ENCODE results near the gene MAMDC4. TPM values are rescaled to one million over a fixed set of nuclear protein-coding genes. Genes with fewer than 3 reads are reported as not detected.

MAMDC4 gene
- polyA plus RNA-seq, 3 donors, result 0.07 to 5.2 TPM; not detected in 1

- Histone ChIP-seq H3K27ac (ENCODE audit: low read depth in 1 of 2, low read length in 2 of 2) (no peak overlapping the region), H3K79me2 (ENCODE audit: insufficient read depth, low read length) (no peaks in the 10 kb centered on the region), H4K20me1 (ENCODE audit: insufficient read depth, low read length) (peaks cover 4% of the 10 kb centered on the region), H2AFZ (ENCODE audit: insufficient read depth, low read depth, low read length, poor library complexity, severe bottlenecking) (no peak overlapping the region), H3K9me3 (replicated peaks in 1 of 2; ENCODE audit: control insufficient read depth in 1 of 2, insufficient read depth in 1 of 2, low read length in 2 of 2) (no peaks in the 10 kb centered on the region), H3K27me3 (ENCODE audit: control insufficient read depth in 2 of 2, insufficient read depth in 2 of 2, low read length in 2 of 2) (no peaks in the 10 kb centered on the region), H3K4me3 (replicated peaks in 1 of 3; ENCODE audit: low read depth in 2 of 3, low read length in 3 of 3) (no peak overlapping the region), H3K4me1 (ENCODE audit: control insufficient read depth in 1 of 2, insufficient read depth in 2 of 2, low read length in 2 of 2) (no peaks in the 10 kb centered on the region), H3K4me2 (replicated peaks; ENCODE audit: extremely low read depth, low read length, poor library complexity, severe bottlenecking) (no peak overlapping the region), H3K36me3 (replicated peaks in 1 of 2; ENCODE audit: control insufficient read depth in 1 of 2, insufficient read depth in 2 of 2, low read length in 2 of 2) (peaks cover 78 to 95% of the 10 kb centered on the region in 2 donors), H3K9ac (ENCODE audit: insufficient read depth, low read length, poor library complexity, severe bottlenecking) (no peak overlapping the region)
- H3K9me3 Mint-ChIP-seq, result no peaks in the 10 kb centered on the region
- no peak overlapping the region for H3K27ac Mint-ChIP-seq
- H3K27me3 Mint-ChIP-seq (ENCODE audit: low read depth in 3 of 3), result peaks cover 0 to 2% (median 0%) of the 10 kb centered on the region in 3 donors
- TF ChIP-seq, protein P1, sequence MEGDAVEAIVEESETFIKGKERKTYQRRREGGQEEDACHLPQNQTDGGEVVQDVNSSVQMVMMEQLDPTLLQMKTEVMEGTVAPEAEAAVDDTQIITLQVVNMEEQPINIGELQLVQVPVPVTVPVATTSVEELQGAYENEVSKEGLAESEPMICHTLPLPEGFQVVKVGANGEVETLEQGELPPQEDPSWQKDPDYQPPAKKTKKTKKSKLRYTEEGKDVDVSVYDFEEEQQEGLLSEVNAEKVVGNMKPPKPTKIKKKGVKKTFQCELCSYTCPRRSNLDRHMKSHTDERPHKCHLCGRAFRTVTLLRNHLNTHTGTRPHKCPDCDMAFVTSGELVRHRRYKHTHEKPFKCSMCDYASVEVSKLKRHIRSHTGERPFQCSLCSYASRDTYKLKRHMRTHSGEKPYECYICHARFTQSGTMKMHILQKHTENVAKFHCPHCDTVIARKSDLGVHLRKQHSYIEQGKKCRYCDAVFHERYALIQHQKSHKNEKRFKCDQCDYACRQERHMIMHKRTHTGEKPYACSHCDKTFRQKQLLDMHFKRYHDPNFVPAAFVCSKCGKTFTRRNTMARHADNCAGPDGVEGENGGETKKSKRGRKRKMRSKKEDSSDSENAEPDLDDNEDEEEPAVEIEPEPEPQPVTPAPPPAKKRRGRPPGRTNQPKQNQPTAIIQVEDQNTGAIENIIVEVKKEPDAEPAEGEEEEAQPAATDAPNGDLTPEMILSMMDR (IDR thresholded peaks at IDR 0.05), result no peak
- no peaks in the 10 kb centered on the region for H3K4me1 Mint-ChIP-seq
- H3K4me3 Mint-ChIP-seq, result no peak overlapping the region
- no peak for DNase-seq
- peaks cover 57 to 89% of the 10 kb centered on the region in 2 donors for H3K36me3 Mint-ChIP-seq
- 98% methylated on average over 28 of the region's 31 CpGs for WGBS (ENCODE audit: insufficient coverage)
- intact Hi-C loops (cut with micrococcal nuclease), result no loop called here
These were observed 23.5 kb upstream of the MAMDC4 start for GRCh38 chr9:136828474-136829140.

- H3K4me3 Mint-ChIP-seq, result no peak overlapping the region
- peaks cover 74 to 92% of the 10 kb centered on the region in 2 donors for H3K36me3 ChIP-seq (replicated peaks in 1 of 2; ENCODE audit: control insufficient read depth in 1 of 2, insufficient read depth in 2 of 2, low read length in 2 of 2)
- H3K27me3 Mint-ChIP-seq (ENCODE audit: low read depth in 3 of 3), result peaks cover 0 to 2% (median 0%) of the 10 kb centered on the region in 3 donors
- no peaks in the 10 kb centered on the region for H3K4me1 ChIP-seq (ENCODE audit: control insufficient read depth in 1 of 2, insufficient read depth in 2 of 2, low read length in 2 of 2)
- no peaks in the 10 kb centered on the region for H3K4me1 Mint-ChIP-seq
- TF ChIP-seq, protein P1 (IDR thresholded peaks at IDR 0.05), result no peak
- H3K27ac ChIP-seq (ENCODE audit: low read depth in 1 of 2, low read length in 2 of 2), result no peak overlapping the region
- intact Hi-C loops (cut with micrococcal nuclease), result no loop called here
- no peak overlapping the region for H3K9ac ChIP-seq (ENCODE audit: insufficient read depth, low read length, poor library complexity, severe bottlenecking)
- H3K36me3 Mint-ChIP-seq, result peaks cover 55 to 88% of the 10 kb centered on the region in 2 donors
- no peaks in the 10 kb centered on the region for H3K9me3 ChIP-seq (replicated peaks in 1 of 2; ENCODE audit: control insufficient read depth in 1 of 2, insufficient read depth in 1 of 2, low read length in 2 of 2)
- no peak overlapping the region for H2AFZ ChIP-seq (ENCODE audit: insufficient read depth, low read depth, low read length, poor library complexity, severe bottlenecking)
- 99% methylated on average over 14 of the region's 14 CpGs for WGBS (ENCODE audit: insufficient coverage)
- no peak overlapping the region for H3K4me2 ChIP-seq (replicated peaks; ENCODE audit: extremely low read depth, low read length, poor library complexity, severe bottlenecking)
- no peak overlapping the region for H3K4me3 ChIP-seq (replicated peaks in 1 of 3; ENCODE audit: low read depth in 2 of 3, low read length in 3 of 3)
- no peaks in the 10 kb centered on the region for H4K20me1 ChIP-seq (ENCODE audit: insufficient read depth, low read length)
- peak overlapping the region in 1 of 7 donors; percentile 18 for H3K27ac Mint-ChIP-seq
- H3K9me3 Mint-ChIP-seq, result no peaks in the 10 kb centered on the region
- no peaks in the 10 kb centered on the region for H3K27me3 ChIP-seq (ENCODE audit: control insufficient read depth in 2 of 2, insufficient read depth in 2 of 2, low read length in 2 of 2)
- no peak for DNase-seq
- H3K79me2 ChIP-seq (ENCODE audit: insufficient read depth, low read length), result no peaks in the 10 kb centered on the region
These were observed 22.7 kb upstream of the MAMDC4 start for GRCh38 chr9:136829412-136829811.

All from CD14-positive monocyte (primary cell).